Hepatocyte (in vitro differentiated cells): ENCODE measurements around the gene SCAI. TPM values are rescaled to one million over a fixed set of nuclear protein-coding genes. Genes with fewer than 3 reads are reported as not detected.
"Not testable (repeated sequence)": the region's sequence is repeated elsewhere in the genome, so short reads cannot be mapped to it uniquely, and the experiment has no call there.

Source experiments
- DNase-seq: peaks from one replicate; pipeline ENCODE4 v3.0.0-alpha.2; 2016; ENCODE audit warnings: low spot score
- H2AFZ ChIP-seq: fragments of 200-600 bp; sonication (generic); 2 replicates; pipeline ENCODE4 v1.6.0; 2016; ENCODE audit warnings: antibody characterized with exemption, mild to moderate bottlenecking
- H3K27ac ChIP-seq: fragments of 200-600 bp; sonication (generic); 2 replicates; pipeline ENCODE4 v1.5.1; 2016; ENCODE audit warnings: mild to moderate bottlenecking
- H3K27me3 ChIP-seq: fragments of 200-600 bp; sonication (generic); 2 replicates; pipeline ENCODE4 v1.6.1; 2016
- H3K36me3 ChIP-seq: fragments of 200-600 bp; sonication (generic); replicated peaks from 2 replicates; pipeline ENCODE4 v1.5.1; 2016; ENCODE audit warnings: low read depth; ENCODE audit not compliant: insufficient read depth
- H3K4me1 ChIP-seq: fragments of 200-600 bp; sonication (generic); 2 replicates; pipeline ENCODE4 v1.5.1; 2016; ENCODE audit warnings: mild to moderate bottlenecking, moderate library complexity; ENCODE audit not compliant: insufficient read depth
- H3K4me2 ChIP-seq: fragments of 200-600 bp; sonication (generic); 2 replicates; pipeline ENCODE4 v1.6.0; 2016
- H3K4me3 ChIP-seq: fragments of 200-600 bp; sonication (generic); 2 replicates; pipeline ENCODE4 v1.5.1; 2016; ENCODE audit warnings: mild to moderate bottlenecking
- H3K79me2 ChIP-seq: fragments of 200-600 bp; sonication (generic); 2 replicates; pipeline ENCODE4 v1.6.0; 2017; ENCODE audit warnings: mild to moderate bottlenecking
- H3K9me2 ChIP-seq: fragments of 200-600 bp; sonication (generic); replicated peaks from 2 replicates; pipeline ENCODE4 v1.6.0; 2017; ENCODE audit warnings: mild to moderate bottlenecking; ENCODE audit not compliant: insufficient read depth
- H3K9me3 ChIP-seq: fragments of 200-600 bp; sonication (generic); 2 replicates; pipeline ENCODE4 v1.5.1; 2016; ENCODE audit warnings: low read depth, mild to moderate bottlenecking
- H4K20me1 ChIP-seq: fragments of 200-600 bp; sonication (generic); 2 replicates; pipeline ENCODE4 v1.6.0; 2016; ENCODE audit warnings: mild to moderate bottlenecking; ENCODE audit not compliant: insufficient read depth, poor library complexity, severe bottlenecking
- CTCF ChIP-seq: fragments of 200-600 bp; sonication (generic); IDR thresholded peaks from 2 replicates; pipeline ENCODE4 v1.5.1; 2016; ENCODE audit warnings: antibody characterized with exemption, mild to moderate bottlenecking; ENCODE audit not compliant: poor library complexity
- EZH2 ChIP-seq: fragments of 200-600 bp; sonication (generic); IDR thresholded peaks from 2 replicates; pipeline ENCODE4 v1.6.1; 2016; ENCODE audit warnings: antibody characterized with exemption, mild to moderate bottlenecking, borderline replicate concordance
- EZH2phosphoT487 ChIP-seq: fragments of 200-600 bp; sonication (generic); IDR thresholded peaks from one replicate; pipeline ENCODE4 v1.6.1; 2018; ENCODE audit warnings: antibody characterized with exemption, mild to moderate bottlenecking, low read depth, moderate library complexity; ENCODE audit not compliant: unreplicated experiment, severe bottlenecking
- WGBS: methylation state at CpG from one replicate; pipeline ENCODE4 v1.1.6; 2016; ENCODE audit warnings: low lambda C conversion rate; ENCODE audit errors: missing lambda C conversion rate; 5-methylcytosine and 5-hydroxymethylcytosine counted together
- polyA plus RNA-seq: library from polyadenylated mRNA; unstranded; fragments of >200 nt; fragmentation: Nextera tagmentation; extraction: Ambion mirVana; gene quantifications from 2 replicates; pipeline ENCODE4 v1.2.1, GENCODE V29; 2016
- total RNA-seq: library from RNA; depleted of rRNA; stranded (reverse); fragments of >200 nt; gene quantifications from 2 replicates; pipeline ENCODE4 v1.2.3, GENCODE V29; 2014

SCAI gene
- total and polyA plus RNA-seq, 2 experiments from 2014 or later = 0.97 to 10.5 TPM

- no peak for TF ChIP-seq CTCF
- TF ChIP-seq EZH2phosphoT487 = no peak
- TF ChIP-seq EZH2 = no peak
- Histone ChIP-seq H3K4me1 (no peaks in the 10 kb centered on the region), H3K27me3 (no peaks in the 10 kb centered on the region), H3K9me2 (no peaks in the 10 kb centered on the region), H4K20me1 (peaks cover 21% of the 10 kb centered on the region), H3K9me3 (no peaks in the 10 kb centered on the region), H3K4me3 (no peak overlapping the region), H3K4me2 (no peak overlapping the region), H3K36me3 (no peaks in the 10 kb centered on the region), H3K27ac (no peak overlapping the region), H3K79me2 (peaks cover 78% of the 10 kb centered on the region), H2AFZ (no peak overlapping the region)
- DNase-seq = no peak
- 75% methylated on average over 6 of the region's 6 CpGs for WGBS
Measured at GRCh38 chr9:125172031-125172755, 28.9 kb upstream of the SCAI start.

GRCh38 chr9:125169895-125170294 is 26.6 kb upstream of the SCAI start:
- H2AFZ ChIP-seq = no peak overlapping the region
- H3K9me2 ChIP-seq = no peaks in the 10 kb centered on the region
- peaks cover 71% of the 10 kb centered on the region for H3K79me2 ChIP-seq
- peaks cover 19% of the 10 kb centered on the region for H4K20me1 ChIP-seq
- H3K27me3 ChIP-seq = no peaks in the 10 kb centered on the region
- H3K4me1 ChIP-seq = no peaks in the 10 kb centered on the region
- DNase-seq = no peak
- no peaks in the 10 kb centered on the region for H3K9me3 ChIP-seq
- no peak overlapping the region for H3K4me3 ChIP-seq
- TF ChIP-seq CTCF (no peak), EZH2 (no peak), EZH2phosphoT487 (no peak)
- H3K36me3 ChIP-seq = no peaks in the 10 kb centered on the region
- H3K4me2 ChIP-seq = no peak overlapping the region
- no peak overlapping the region for H3K27ac ChIP-seq

- DNase-seq = no peak
- Histone ChIP-seq H3K79me2 (peaks cover 45% of the 10 kb centered on the region), H3K4me2 (no peak overlapping the region), H3K4me1 (no peaks in the 10 kb centered on the region), H3K27me3 (no peaks in the 10 kb centered on the region), H3K9me3 (no peaks in the 10 kb centered on the region), H2AFZ (no peak overlapping the region), H3K4me3 (no peak overlapping the region), H3K27ac (no peak overlapping the region), H3K9me2 (no peaks in the 10 kb centered on the region), H3K36me3 (no peaks in the 10 kb centered on the region), H4K20me1 (peaks cover 13% of the 10 kb centered on the region)
- WGBS = 98% methylated on average over 2 of the region's 2 CpGs
- no peak for TF ChIP-seq CTCF
- no peak for TF ChIP-seq EZH2phosphoT487
- no peak for TF ChIP-seq EZH2
Measured at GRCh38 chr9:125166762-125167161, 23.4 kb upstream of the SCAI start.

GRCh38 chr9:125162891-125163290 is 19.6 kb upstream of the SCAI start:
- H3K9me2 ChIP-seq, DNase-seq, H3K27me3 ChIP-seq, H3K4me2 ChIP-seq, H3K27ac ChIP-seq, H2AFZ ChIP-seq, H3K4me3 ChIP-seq, H3K36me3 ChIP-seq, H3K4me1 ChIP-seq, H3K9me3 ChIP-seq: not testable (repeated sequence)
- H4K20me1 ChIP-seq = peaks cover 29% of the 10 kb centered on the region
- 98% methylated on average over 6 of the region's 6 CpGs for WGBS
- H3K79me2 ChIP-seq = peaks cover 39% of the 10 kb centered on the region
